GM23338 (cell line): ENCODE results near the gene MITF. TPM values are rescaled to one million over a fixed set of nuclear protein-coding genes. Genes with fewer than 3 reads are reported as not detected.

Experiments
- ATAC-seq: fragments of 200-7000 bp; cut with Tn5 transposase; 3 replicates; pipeline ENCODE4 v1.9.1; 2020
- DNase-seq: peaks from one replicate; pipeline ENCODE4 v3.0.0-alpha.2; 2015; ENCODE audit warnings: low spot score
- H2AFZ ChIP-seq: fragments of 200-600 bp; sonication (generic); 2 replicates; pipeline ENCODE4 v1.8.0; 2016; ENCODE audit warnings: antibody characterized with exemption, mild to moderate bottlenecking, moderate library complexity
- H3F3A ChIP-seq: fragments of 200-600 bp; sonication (generic); replicated peaks from 2 replicates; pipeline ENCODE4 v1.8.0; 2017; ENCODE audit warnings: antibody characterized with exemption, mixed run types, low read depth
- H3K27ac ChIP-seq: fragments of 200-600 bp; sonication (generic); 2 replicates; pipeline ENCODE4 v1.6.1; 2016; ENCODE audit warnings: low read depth
- H3K27me3 ChIP-seq: fragments of 200-600 bp; sonication (generic); 2 replicates; pipeline ENCODE4 v1.8.0; 2016; ENCODE audit warnings: mild to moderate bottlenecking, mixed run types, moderate library complexity; ENCODE audit not compliant: insufficient read depth
- H3K36me3 ChIP-seq: fragments of 200-600 bp; sonication (generic); 2 replicates; pipeline ENCODE4 v1.8.0; 2016; ENCODE audit warnings: mild to moderate bottlenecking; ENCODE audit not compliant: insufficient read depth
- H3K4me1 ChIP-seq: fragments of 200-600 bp; sonication (generic); 2 replicates; pipeline ENCODE4 v1.8.0; 2016; ENCODE audit warnings: mild to moderate bottlenecking, moderate library complexity; ENCODE audit not compliant: insufficient read depth
- H3K4me2 ChIP-seq: fragments of 200-600 bp; sonication (generic); 2 replicates; pipeline ENCODE4 v1.7.1; 2017; ENCODE audit warnings: mixed run types
- H3K4me3 ChIP-seq: fragments of 200-600 bp; sonication (generic); 2 replicates; pipeline ENCODE4 v1.6.1; 2016; ENCODE audit warnings: mixed run types
- H3K79me2 ChIP-seq: fragments of 200-600 bp; sonication (generic); replicated peaks from 2 replicates; pipeline ENCODE4 v1.8.0; 2017; ENCODE audit warnings: mild to moderate bottlenecking; ENCODE audit not compliant: insufficient read depth
- H3K9me2 ChIP-seq: fragments of 200-600 bp; sonication (generic); 2 replicates; pipeline ENCODE4 v1.8.0; 2017; ENCODE audit not compliant: insufficient read depth
- H4K20me1 ChIP-seq: fragments of 200-600 bp; sonication (generic); replicated peaks from 2 replicates; pipeline ENCODE4 v1.8.0; 2017; ENCODE audit warnings: mild to moderate bottlenecking; ENCODE audit not compliant: insufficient read depth
- H3K27ac Mint-ChIP-seq: 2 replicates; pipeline ENCODE4 v1.8.0; 2020; ENCODE audit warnings: inconsistent platforms, mild to moderate bottlenecking, moderate library complexity, mixed read lengths
- H3K27me3 Mint-ChIP-seq: 3 replicates; pipeline ENCODE4 v1.8.0; 2022; ENCODE audit warnings: low read depth, mild to moderate bottlenecking, moderate library complexity, mixed read lengths, inconsistent platforms; ENCODE audit not compliant: insufficient read depth, poor library complexity
- H3K36me3 Mint-ChIP-seq: 3 replicates; pipeline ENCODE4 v1.8.0; 2021; ENCODE audit warnings: low read depth, mild to moderate bottlenecking, inconsistent platforms, moderate library complexity, mixed read lengths
- H3K4me1 Mint-ChIP-seq: 3 replicates; pipeline ENCODE4 v1.8.0; 2020; ENCODE audit warnings: mild to moderate bottlenecking, inconsistent platforms, mixed read lengths
- H3K4me3 Mint-ChIP-seq: 3 replicates; pipeline ENCODE4 v1.8.0; 2021; ENCODE audit warnings: moderate library complexity, mild to moderate bottlenecking, inconsistent platforms, mixed read lengths
- H3K9me3 Mint-ChIP-seq: 3 replicates; pipeline ENCODE4 v1.8.0; 2020; ENCODE audit warnings: moderate library complexity, mild to moderate bottlenecking, inconsistent platforms, mixed read lengths
- CREB1 ChIP-seq: fragments of 250-450 bp; sonication (Bioruptor Pico); IDR thresholded peaks from 2 replicates; pipeline ENCODE4 v1.5.0; 2020; ENCODE audit warnings: low read depth, mild to moderate bottlenecking, moderate library complexity
- CTCF ChIP-seq, 2 experiments: fragments of 200-600 bp in 1 of 2; sonication (generic) in 1 of 2; conservative IDR thresholded peaks; 2 replicates each; pipeline versions ENCODE4 v1.5.1 to v1.6.1; 2016 to 2017; ENCODE audit warnings: antibody characterized with exemption in 2 of 2, low read depth in 2 of 2, mild to moderate bottlenecking in 2 of 2, moderate library complexity in 1 of 2
- ETS1 ChIP-seq: IDR thresholded peaks from 2 replicates; pipeline ENCODE4 v1.6.1; 2016; ENCODE audit warnings: antibody characterized with exemption
- EZH2 ChIP-seq: fragments of 200-600 bp; sonication (generic); IDR thresholded peaks from one replicate; pipeline ENCODE4 v1.8.0; 2017; ENCODE audit warnings: antibody characterized with exemption, mild to moderate bottlenecking, low read depth; ENCODE audit not compliant: unreplicated experiment
- EZH2phosphoT487 ChIP-seq: fragments of 200-600 bp; sonication (generic); IDR thresholded peaks from one replicate; pipeline ENCODE4 v1.8.1; 2018; ENCODE audit warnings: antibody characterized with exemption; ENCODE audit not compliant: unreplicated experiment
- JUNB ChIP-seq: IDR thresholded peaks from one replicate; pipeline ENCODE4 v1.6.1; 2016; ENCODE audit warnings: antibody characterized with exemption; ENCODE audit not compliant: unreplicated experiment
- NANOG ChIP-seq: IDR thresholded peaks from 2 replicates; pipeline ENCODE4 v1.6.1; 2016; ENCODE audit warnings: antibody characterized with exemption, borderline replicate concordance
- POLR2AphosphoS5 ChIP-seq: IDR thresholded peaks from 2 replicates; pipeline ENCODE4 v1.6.1; 2016; ENCODE audit warnings: antibody characterized with exemption, low read depth
- REST ChIP-seq: IDR thresholded peaks from one replicate; pipeline ENCODE4 v1.6.1; 2018; ENCODE audit warnings: antibody characterized with exemption; ENCODE audit not compliant: unreplicated experiment
- STAT1 ChIP-seq: IDR thresholded peaks from one replicate; pipeline ENCODE4 v1.6.1; 2016; ENCODE audit warnings: antibody characterized with exemption; ENCODE audit not compliant: unreplicated experiment
- ZNF114 ChIP-seq: fragments of 250-450 bp; sonication (Bioruptor Pico); IDR thresholded peaks from 2 replicates; pipeline ENCODE4 v1.5.0; 2020; ENCODE audit warnings: mild to moderate bottlenecking, moderate library complexity
- ZNF331 ChIP-seq: fragments of 250-450 bp; sonication (Bioruptor Pico); IDR thresholded peaks from 2 replicates; pipeline ENCODE4 v1.5.0; 2020; ENCODE audit warnings: low read depth, mild to moderate bottlenecking, moderate library complexity
- ZNF462 ChIP-seq: fragments of 250-450 bp; sonication (Bioruptor Pico); IDR thresholded peaks from 2 replicates; pipeline ENCODE4 v1.5.0; 2020; ENCODE audit warnings: mild to moderate bottlenecking, moderate library complexity
- polyA plus RNA-seq: library from polyadenylated mRNA; unstranded; fragments of >200 nt; fragmentation: Nextera tagmentation; extraction: Ambion mirVana; gene quantifications from 2 replicates; pipeline ENCODE4 v1.2.1, GENCODE V29; 2016
- total RNA-seq: library from RNA; depleted of rRNA; stranded (reverse); fragments of >200 nt; shearing (Covaris generic); gene quantifications from 2 replicates; pipeline ENCODE4 v1.2.3, GENCODE V29; 2014

MITF gene
- total and polyA plus RNA-seq, 2 experiments from 2014 or later, result 1.9 to 2.4 TPM

- ATAC-seq (peak; percentile 82), DNase-seq (peak; percentile 16)
- no peaks in the 10 kb centered on the region for H3K36me3 ChIP-seq
- no peaks in the 10 kb centered on the region for H3K27me3 ChIP-seq
- H2AFZ ChIP-seq, result peak overlapping the region; percentile 52; the same call in 1 of the 2 replicates
- no peak overlapping the region for H3K27ac ChIP-seq
- Mint-ChIP-seq H3K27ac (no peak overlapping the region; the same call in 1 of the 2 replicates), H3K4me3 (no peak overlapping the region), H3K27me3 (no peaks in the 10 kb centered on the region), H3K9me3 (no peaks in the 10 kb centered on the region), H3K36me3 (no peaks in the 10 kb centered on the region), H3K4me1 (peaks cover 8% of the 10 kb centered on the region; the same call in 2 of the 3 replicates)
- H4K20me1 ChIP-seq, result no peaks in the 10 kb centered on the region; the same call in 1 of the 2 replicates
- no peaks in the 10 kb centered on the region for H3K4me1 ChIP-seq
- no peaks in the 10 kb centered on the region for H3K9me2 ChIP-seq
- H3K4me2 ChIP-seq, result no peak overlapping the region
- TF ChIP-seq EZH2phosphoT487 (no peak), REST (no peak), ZNF462 (no peak), EZH2 (no peak), CTCF (conservative IDR thresholded peaks at IDR 0.05; ENCODE audit: low read depth in 2 of 2) (no peak), ETS1 (no peak), CREB1 (CRISPR knock-in tag) (no peak), STAT1 (no peak), NANOG (no peak), ZNF331 (CRISPR knock-in tag) (no peak), JUNB (no peak), POLR2AphosphoS5 (no peak), ZNF114 (CRISPR knock-in tag) (no peak)
- H3F3A ChIP-seq, result no peaks in the 10 kb centered on the region
- H3K79me2 ChIP-seq, result no peaks in the 10 kb centered on the region
- no peak overlapping the region for H3K4me3 ChIP-seq
These were observed 126.8 kb downstream of the MITF start for GRCh38 chr3:69865925-69866679.
